HG02884 (cell line): Measurements from ENCODE around the gene NEGR1.
"Not testable (repeated sequence)": the region's sequence is repeated elsewhere in the genome, so short reads cannot be mapped to it uniquely, and the experiment has no call there.

Source experiments
- ATAC-seq: cut with Tn5 transposase; IDR thresholded peaks from one replicate; pipeline ENCODE4 v1.9.1; 2021; ENCODE audit warnings: mild to moderate bottlenecking, moderate library complexity; ENCODE audit not compliant: unreplicated experiment

NEGR1 gene

GRCh38 chr1:71956613-71957285, 325.6 kb downstream of the NEGR1 start:
- ATAC-seq = no peak

GRCh38 chr1:71950579-71950978, 331.8 kb downstream of the NEGR1 start:
- no peak for ATAC-seq

- no peak for ATAC-seq
Measured at GRCh38 chr1:71949681-71950080, 332.7 kb downstream of the NEGR1 start.

GRCh38 chr1:71948561-71948960, 333.8 kb downstream of the NEGR1 start:
- ATAC-seq = no peak

GRCh38 chr1:71944006-71944405, 338.3 kb downstream of the NEGR1 start:
- ATAC-seq = no peak

GRCh38 chr1:71940261-71940660, 342.1 kb downstream of the NEGR1 start:
- no peak for ATAC-seq

- no peak for ATAC-seq
Measured at GRCh38 chr1:71930511-71930910, 351.8 kb downstream of the NEGR1 start.

GRCh38 chr1:71921935-71922559, 360.3 kb downstream of the NEGR1 start:
- ATAC-seq = no peak

GRCh38 chr1:71921204-71921603, 361.1 kb downstream of the NEGR1 start:
- ATAC-seq = no peak

GRCh38 chr1:71920556-71920955, 361.8 kb downstream of the NEGR1 start:
- ATAC-seq = no peak

- ATAC-seq = no peak
Measured at GRCh38 chr1:71919811-71920509, 362.4 kb downstream of the NEGR1 start.

- no peak for ATAC-seq
Measured at GRCh38 chr1:71918630-71919029, 363.7 kb downstream of the NEGR1 start.

GRCh38 chr1:71916894-71917293, 365.4 kb downstream of the NEGR1 start:
- no peak for ATAC-seq

GRCh38 chr1:71914626-71915025, 367.7 kb downstream of the NEGR1 start:
- no peak for ATAC-seq

- no peak for ATAC-seq
Measured at GRCh38 chr1:71908871-71909390, 373.4 kb downstream of the NEGR1 start.

GRCh38 chr1:71908303-71908702, 374.0 kb downstream of the NEGR1 start:
- no peak for ATAC-seq

- ATAC-seq = no peak
Measured at GRCh38 chr1:71899881-71900280, 382.5 kb downstream of the NEGR1 start.

GRCh38 chr1:71888166-71888565, 394.2 kb downstream of the NEGR1 start:
- not testable (repeated sequence) for ATAC-seq

- no peak for ATAC-seq
Measured at GRCh38 chr1:71885171-71885570, 397.2 kb downstream of the NEGR1 start.

- ATAC-seq = no peak
Measured at GRCh38 chr1:71882637-71883036, 399.7 kb downstream of the NEGR1 start.

- ATAC-seq = no peak
Measured at GRCh38 chr1:71882226-71882625, 400.1 kb downstream of the NEGR1 start.

GRCh38 chr1:71881611-71882010, 400.7 kb downstream of the NEGR1 start:
- ATAC-seq = no peak
